Psoas muscle (tissue), 8 donors: Measurements from ENCODE around the gene FLYWCH1. TPM values are rescaled to one million over a fixed set of nuclear protein-coding genes. Genes with fewer than 3 reads are reported as not detected.
A peak's percentile ranks its signal among the peaks of the same experiment; 100 is the strongest.

ENCODE experiments used
- ATAC-seq, 4 donors: fragments of 200-7000 bp; cut with Tn5 transposase; one replicate each; pipeline ENCODE4 v1.9.1; 2020; ENCODE audit warnings: moderate library complexity in 3 of 4, mild to moderate bottlenecking in 2 of 4
- DNase-seq, 2 donors: peaks; one replicate each; pipeline ENCODE4 v3.0.0-alpha.2; 2020
- H3K27ac ChIP-seq: fragments of 200-600 bp; one replicate; pipeline ENCODE4 v1.8.0; 2022
- H3K27me3 ChIP-seq, 3 donors: fragments of 200-600 bp in 1 of 3; one replicate each; pipeline versions ENCODE4 v1.6.1 to v1.8.0; 2013 to 2022; ENCODE audit warnings: low read length in 2 of 3, mild to moderate bottlenecking in 2 of 3, moderate library complexity in 1 of 3; ENCODE audit not compliant: insufficient read depth in 3 of 3
- H3K36me3 ChIP-seq, 2 donors: fragments of 200-600 bp in 1 of 2; one replicate each; pipeline versions ENCODE4 v1.6.1 to v1.8.0; 2013 to 2022; ENCODE audit warnings: low read depth in 1 of 2, mild to moderate bottlenecking in 1 of 2, moderate library complexity in 1 of 2; ENCODE audit not compliant: insufficient read depth in 1 of 2
- H3K4me1 ChIP-seq: fragments of 200-600 bp; one replicate; pipeline ENCODE4 v1.8.0; 2022
- H3K4me3 ChIP-seq: fragments of 200-600 bp; one replicate; pipeline ENCODE4 v1.8.0; 2022; ENCODE audit warnings: mild to moderate bottlenecking
- H3K9me3 ChIP-seq: fragments of 200-600 bp; one replicate; pipeline ENCODE4 v1.8.0; 2022
- CTCF ChIP-seq: fragments of 200-600 bp; IDR thresholded peaks from one replicate; pipeline ENCODE4 v1.8.0; 2022; ENCODE audit warnings: antibody characterized with exemption
- WGBS, 3 donors: extraction: QIAGEN DNeasy Blood & Tissue Kit; methylation state at CpG; one replicate each; pipeline versions ENCODE4 v1.1.6 to v1.1.7; 2013; 5-methylcytosine and 5-hydroxymethylcytosine counted together
- intact Hi-C, 2 donors: fragments of 100-400 bp; cut with DNase I; formaldehyde crosslinking; loops; one replicate each; pipeline versions ENCODE4 v1.11.0 to v1.14.2; 2022
- polyA plus RNA-seq, 3 donors: library from polyadenylated mRNA; stranded (reverse); fragments of 200-250 nt; gene quantifications; one replicate each; pipeline ENCODE4 v1.2.3, GENCODE V29; 2013
- total RNA-seq, 4 donors: library from RNA; stranded (reverse); fragmentation: NEBNext Ultra II Directional in 2 of 4; extraction: Animal tissue kit (Norgen Biotek cat#: 25700) in 2 of 4; gene quantifications; one replicate each; pipeline versions ENCODE4 v1.2.1 to v1.2.4, GENCODE V29; 2021 to 2023
- donor health status: healthy with polysubstance abuse.
- donor health status: DM: no; HTN: no; CAD: no; lungs with moderate emphysema.
- donor health status: Bipolar disorder and iron deficiency.
- donor health status: healthy.
- donor health status: DM: yes; HTN: yes; CAD: no.
- donor health status: DM: no; HTN: no; CAD: no.
- donor health status: DM: no; HTN: no; CAD: no.
- donor health status: DM: yes; HTN: yes; CAD: no.

The FLYWCH1 gene
- total and polyA plus RNA-seq, 7 donors, result 21.2 to 65.2 (median 38.2) TPM

GRCh38 chr16:2914233-2914632 is 2.5 kb downstream of the FLYWCH1 start:
- Histone ChIP-seq H3K27ac (peak overlapping the region; percentile 95), H3K4me3 (no peak overlapping the region), H3K4me1 (peaks cover 24% of the 10 kb centered on the region), H3K9me3 (no peaks in the 10 kb centered on the region), H3K27me3 (no peaks in the 10 kb centered on the region), H3K36me3 (peaks cover 0 to 38% of the 10 kb centered on the region in 2 donors)
- intact Hi-C loops, result no loop called here
- 84 to 93% (median 87%) methylated on average over 12 of the region's 12 CpGs for WGBS, 3 donors
- no peak for TF ChIP-seq CTCF
- DNase-seq (no peak), ATAC-seq (no peak)

GRCh38 chr16:2915196-2915929 is 3.6 kb downstream of the FLYWCH1 start:
- Histone ChIP-seq H3K27ac (peak overlapping the region; percentile 95), H3K4me3 (peak overlapping the region; percentile 16), H3K27me3 (no peaks in the 10 kb centered on the region), H3K4me1 (peaks cover 24% of the 10 kb centered on the region), H3K9me3 (no peaks in the 10 kb centered on the region), H3K36me3 (peaks cover 0 to 42% of the 10 kb centered on the region in 2 donors)
- DNase-seq (no peak), ATAC-seq (no peak)
- TF ChIP-seq CTCF, result no peak
- WGBS, 3 donors, result 26 to 82% (median 37%) methylated on average over 13 of the region's 13 CpGs
- intact Hi-C loops, result loop anchor here in 1 of 2 donors (5.0 kb wide), 1 partner anchor 38 kb away; no protein-coding TSS in a partner anchor

- Histone ChIP-seq H3K27me3 (no peaks in the 10 kb centered on the region), H3K4me3 (no peak overlapping the region), H3K27ac (peak overlapping the region; percentile 57), H3K36me3 (peaks cover 0 to 62% of the 10 kb centered on the region in 2 donors), H3K4me1 (peaks cover 12% of the 10 kb centered on the region), H3K9me3 (no peaks in the 10 kb centered on the region)
- DNase-seq (peak; percentile 43 to 76), ATAC-seq (peak; percentile 60 to 87 (median 76))
- TF ChIP-seq CTCF, result peak; percentile 95
- WGBS, 3 donors, result 8 to 14% (median 13%) methylated on average over 13 of the region's 13 CpGs
- intact Hi-C loops, result loop anchor here (2.0 to 5.0 kb wide), 2 partner anchors 42 to 45 kb away; no protein-coding TSS in a partner anchor
Observed at GRCh38 chr16:2919511-2920255, 8.0 kb downstream of the FLYWCH1 start.

- intact Hi-C loops, result no loop called here
- 93 to 96% (median 95%) methylated on average over 14 of the region's 14 CpGs for WGBS, 3 donors
- H3K4me1 ChIP-seq, result peaks cover 6% of the 10 kb centered on the region
- H3K36me3 ChIP-seq, result peaks cover 0 to 38% of the 10 kb centered on the region in 2 donors
- H3K27me3 ChIP-seq, result no peaks in the 10 kb centered on the region
- DNase-seq (no peak), ATAC-seq (no peak)
- no peak for TF ChIP-seq CTCF
- H3K27ac ChIP-seq, result no peak overlapping the region
- H3K4me3 ChIP-seq, result no peak overlapping the region
- no peaks in the 10 kb centered on the region for H3K9me3 ChIP-seq
Observed at GRCh38 chr16:2923481-2923880, 11.8 kb downstream of the FLYWCH1 start.
